Epithelial cell of proximal tubule (primary cell): ENCODE measurements around the gene ZC3H7B. TPM values are rescaled to one million over a fixed set of nuclear protein-coding genes. Genes with fewer than 3 reads are reported as not detected.
"Not testable (repeated sequence)": the region's sequence is repeated elsewhere in the genome, so short reads cannot be mapped to it uniquely, and the experiment has no call there.

ENCODE experiments used
- DNase-seq: peaks from one replicate; pipeline ENCODE4 v3.0.0-alpha.2; 2011; ENCODE audit warnings: low read depth
- H3K4me3 ChIP-seq: 2 replicates; pipeline ENCODE4 v1.5.1; 2011; ENCODE audit warnings: low read depth, mild to moderate bottlenecking, low read length
- CTCF ChIP-seq: conservative IDR thresholded peaks from 2 replicates; pipeline ENCODE4 v1.5.1; 2012; ENCODE audit warnings: low read depth, mild to moderate bottlenecking, low read length
- total RNA-seq: library from RNA; depleted of rRNA; stranded (reverse); fragments of >200 nt; gene quantifications from 2 replicates; pipeline ENCODE4 v1.2.3, GENCODE V29; 2015

ZC3H7B gene
- total RNA-seq, 1 donor from 2014 or later, result 55.6 TPM

GRCh38 chr22:41286639-41287091 lies 14.7 kb upstream of the ZC3H7B start:
- TF ChIP-seq CTCF, result no peak
- DNase-seq, result no peak
- H3K4me3 ChIP-seq, result peak overlapping the region; percentile 68

GRCh38 chr22:41288245-41288946 lies 12.9 kb upstream of the ZC3H7B start:
- DNase-seq, result peak; percentile 63
- H3K4me3 ChIP-seq, result peak overlapping the region; percentile 23
- no peak for TF ChIP-seq CTCF

- H3K4me3 ChIP-seq, result no peak overlapping the region
- no peak for DNase-seq
- no peak for TF ChIP-seq CTCF
Measured at GRCh38 chr22:41289671-41290070, 11.7 kb upstream of the ZC3H7B start.

GRCh38 chr22:41290262-41291221 lies 10.8 kb upstream of the ZC3H7B start:
- TF ChIP-seq CTCF, result no peak
- peak; percentile 70 for DNase-seq
- no peak overlapping the region for H3K4me3 ChIP-seq

GRCh38 chr22:41294816-41295215 lies 6.5 kb upstream of the ZC3H7B start:
- DNase-seq, H3K4me3 ChIP-seq: not testable (repeated sequence)

GRCh38 chr22:41296826-41297667 lies 4.3 kb upstream of the ZC3H7B start:
- H3K4me3 ChIP-seq, result no peak overlapping the region
- no peak for TF ChIP-seq CTCF
- DNase-seq, result no peak
